ENCODE measurements around the gene ITPKA. TPM values are rescaled to one million over a fixed set of nuclear protein-coding genes. Genes with fewer than 3 reads are reported as not detected.

ITPKA gene
- polyA plus RNA-seq, 1 of the 3 experiments (the other 2 are of a cell fraction): 2.2 TPM

DNA sequence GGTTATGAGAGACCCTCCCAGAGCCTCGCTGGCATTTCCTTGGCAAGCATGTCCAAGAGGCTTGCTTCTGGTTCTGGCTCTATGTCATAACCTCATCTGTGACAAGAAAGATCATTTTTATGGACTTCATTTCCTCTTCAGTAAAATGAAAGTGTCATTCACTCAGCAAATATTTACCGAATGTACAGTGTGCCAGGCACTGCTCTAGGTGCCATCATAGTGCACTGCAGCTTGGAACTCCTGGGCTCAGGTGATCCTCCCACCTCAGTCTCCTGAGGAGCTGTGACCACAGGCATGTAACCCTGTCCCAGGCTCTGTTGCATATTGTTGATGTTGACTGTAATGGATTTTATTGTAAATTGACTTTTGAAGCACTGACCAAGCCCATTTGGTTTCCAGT is 18.7 kb upstream of the ITPKA start:
- no peaks in the 10 kb centered on the region for H3K79me2 ChIP-seq (ENCODE audit: insufficient read depth)
- H3K4me2 ChIP-seq: no peak overlapping the region
- no peaks in the 10 kb centered on the region for H3K9me2 ChIP-seq
- H3K9ac ChIP-seq: no peak overlapping the region
- H3K36me3 ChIP-seq (replicated peaks in 1 of 2; ENCODE audit: control insufficient read depth in 1 of 2, insufficient read depth in 2 of 2, low read length in 1 of 2): peaks cover 61 to 72% of the 10 kb centered on the region in 2 experiments
- H2AFZ ChIP-seq (ENCODE audit: low read depth): no peak overlapping the region
- H3K4me1 ChIP-seq (ENCODE audit: control insufficient read depth in 1 of 2, insufficient read depth in 2 of 2, low read depth in 1 of 2, low read length in 1 of 2): no peaks in the 10 kb centered on the region
- ChIA-PET POLR2A (no interaction called here), CTCF (interaction anchor here (1.6 kb wide), 1 partner anchor 9 kb away, joined by 11 read pairs; no protein-coding TSS in a partner anchor)
- DNase-seq: no peak
- H3K4me3 ChIP-seq (ENCODE audit: low read depth in 2 of 2, low read length in 1 of 2): no peak overlapping the region
- H3F3A ChIP-seq (replicated peaks; ENCODE audit: insufficient read depth): no peaks in the 10 kb centered on the region
- H3K9me3 ChIP-seq: no peaks in the 10 kb centered on the region
- H4K20me1 ChIP-seq (ENCODE audit: insufficient read depth): no peaks in the 10 kb centered on the region
- 93% methylated on average over 2 of the region's 2 CpGs for WGBS (ENCODE audit: low lambda C conversion rate)
- H3K27me3 ChIP-seq (ENCODE audit: insufficient read depth): no peaks in the 10 kb centered on the region
- TF ChIP-seq SMC3 (IDR thresholded peaks at IDR 0.05; ENCODE audit: low read depth, low read length) (no peak), MEF2A (IDR thresholded peaks at IDR 0.05; ENCODE audit: borderline replicate concordance, low read depth) (no peak), YY1 (IDR thresholded peaks at IDR 0.05; ENCODE audit: low read depth) (no peak), CHD2 (IDR thresholded peaks at IDR 0.05; ENCODE audit: low read length, partially characterized antibody) (no peak), NRF1 (IDR thresholded peaks at IDR 0.05; ENCODE audit: low read depth, low read length) (no peak), POLR2AphosphoS5 (IDR thresholded peaks at IDR 0.05; ENCODE audit: low read depth, low read length) (no peak), GABPA (IDR thresholded peaks at IDR 0.05; ENCODE audit: low read depth) (no peak)
- TF ChIP-seq, protein P1, sequence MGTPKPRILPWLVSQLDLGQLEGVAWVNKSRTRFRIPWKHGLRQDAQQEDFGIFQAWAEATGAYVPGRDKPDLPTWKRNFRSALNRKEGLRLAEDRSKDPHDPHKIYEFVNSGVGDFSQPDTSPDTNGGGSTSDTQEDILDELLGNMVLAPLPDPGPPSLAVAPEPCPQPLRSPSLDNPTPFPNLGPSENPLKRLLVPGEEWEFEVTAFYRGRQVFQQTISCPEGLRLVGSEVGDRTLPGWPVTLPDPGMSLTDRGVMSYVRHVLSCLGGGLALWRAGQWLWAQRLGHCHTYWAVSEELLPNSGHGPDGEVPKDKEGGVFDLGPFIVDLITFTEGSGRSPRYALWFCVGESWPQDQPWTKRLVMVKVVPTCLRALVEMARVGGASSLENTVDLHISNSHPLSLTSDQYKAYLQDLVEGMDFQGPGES (IDR thresholded peaks at IDR 0.05; ENCODE audit: low read depth, low read length): no peak
- H3K27ac ChIP-seq (ENCODE audit: low read depth in 2 of 2, low read length in 1 of 2): no peak overlapping the region

DNA sequence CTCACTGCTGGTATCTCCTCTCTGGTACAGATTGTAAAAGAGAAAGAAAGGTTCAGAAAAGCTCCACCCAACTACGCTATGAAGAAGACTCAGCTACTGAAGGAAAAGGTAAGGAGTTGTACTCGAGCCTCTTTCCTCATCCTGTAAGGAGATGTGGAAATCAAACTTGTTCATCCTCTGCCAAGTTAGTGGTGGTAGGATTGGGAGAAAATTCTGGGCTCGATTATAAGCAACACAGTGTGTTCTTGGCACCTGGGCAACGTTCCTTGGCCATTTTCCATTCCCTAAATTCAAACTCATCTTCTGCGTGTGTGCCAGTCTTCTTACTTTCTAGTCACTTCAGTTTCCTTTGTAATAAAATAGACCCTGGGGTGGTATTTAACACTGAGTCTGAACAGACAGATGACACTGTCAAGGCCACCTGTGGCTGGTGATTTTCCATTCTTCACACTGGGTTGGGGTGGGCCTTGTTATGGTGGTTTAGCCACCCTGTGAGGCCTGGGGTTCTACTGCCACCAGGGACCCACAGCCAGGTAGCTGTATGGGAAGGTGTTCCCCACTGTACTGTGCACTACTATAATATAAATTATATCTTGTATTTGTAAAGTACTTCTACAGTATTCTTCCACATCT is 17.1 kb upstream of the ITPKA start:
- no peak overlapping the region for H3K4me2 ChIP-seq
- no peaks in the 10 kb centered on the region for H3K79me2 ChIP-seq (ENCODE audit: insufficient read depth)
- no peaks in the 10 kb centered on the region for H3K9me3 ChIP-seq
- H3F3A ChIP-seq (replicated peaks; ENCODE audit: insufficient read depth): no peaks in the 10 kb centered on the region
- no peak overlapping the region for H2AFZ ChIP-seq (ENCODE audit: low read depth)
- H3K9me2 ChIP-seq: no peaks in the 10 kb centered on the region
- TF ChIP-seq, protein P1 (IDR thresholded peaks at IDR 0.05; ENCODE audit: low read depth, low read length): no peak
- TF ChIP-seq JUND (IDR thresholded peaks at IDR 0.05) (no peak), TAF1 (IDR thresholded peaks at IDR 0.05; ENCODE audit: borderline replicate concordance, low read depth, low read length) (no peak), YY1 (IDR thresholded peaks at IDR 0.05; ENCODE audit: low read depth) (no peak), CHD2 (IDR thresholded peaks at IDR 0.05; ENCODE audit: low read length, partially characterized antibody) (no peak), NRF1 (IDR thresholded peaks at IDR 0.05; ENCODE audit: low read depth, low read length) (no peak), TCF12 (IDR thresholded peaks at IDR 0.05) (no peak), GABPA (IDR thresholded peaks at IDR 0.05; ENCODE audit: low read depth) (no peak)
- H3K9ac ChIP-seq: no peak overlapping the region
- no peaks in the 10 kb centered on the region for H3K27me3 ChIP-seq (ENCODE audit: insufficient read depth)
- H4K20me1 ChIP-seq (ENCODE audit: insufficient read depth): no peaks in the 10 kb centered on the region
- peaks cover 65 to 71% of the 10 kb centered on the region in 2 experiments for H3K36me3 ChIP-seq (replicated peaks in 1 of 2; ENCODE audit: control insufficient read depth in 1 of 2, insufficient read depth in 2 of 2, low read length in 1 of 2)
- CTCF ChIA-PET: interaction anchor here (1.6 kb wide), 1 partner anchor 11 kb away, joined by 11 read pairs; no protein-coding TSS in a partner anchor
- 86% methylated on average over 5 of the region's 5 CpGs for WGBS (ENCODE audit: low lambda C conversion rate)
- POLR2A ChIA-PET: no interaction called here
- no peaks in the 10 kb centered on the region for H3K4me1 ChIP-seq (ENCODE audit: control insufficient read depth in 1 of 2, insufficient read depth in 2 of 2, low read depth in 1 of 2, low read length in 1 of 2)
- peak overlapping the region in 1 of 2 experiments; percentile 16; a peak in 1 of 4 replicates for H3K27ac ChIP-seq (ENCODE audit: low read depth in 2 of 2, low read length in 1 of 2)
- no peak for DNase-seq
- H3K4me3 ChIP-seq (ENCODE audit: low read depth in 2 of 2, low read length in 1 of 2): no peak overlapping the region
